WTC11 (cell line): ENCODE results near the gene SELENOI. TPM values are rescaled to one million over a fixed set of nuclear protein-coding genes. Genes with fewer than 3 reads are reported as not detected.

Experiments
- ATAC-seq: fragments of 200-7000 bp; cut with Tn5 transposase; 2 replicates; pipeline ENCODE4 v1.10.0; 2021; ENCODE audit warnings: mild to moderate bottlenecking, moderate library complexity
- CTCF ChIA-PET: fragments of 300-600 bp; sonication (Branson Sonifier 250); formaldehyde crosslinking; loops from one replicate; lab custom pipeline; 2021; ENCODE audit warnings: antibody characterized with exemption; lab: Charles Lee
- POLR2A ChIA-PET: fragments of 350-600 bp; sonication (Branson Sonifier 250); formaldehyde crosslinking; loops from one replicate; lab custom pipeline; 2021; ENCODE audit warnings: antibody characterized with exemption; lab: Charles Lee
- DNase-seq: peaks from one replicate; pipeline ENCODE4 v3.0.0; 2021; ENCODE audit warnings: low spot score
- H3K27ac Mint-ChIP-seq: 2 replicates; pipeline ENCODE4 v1.8.0; 2021; ENCODE audit warnings: mixed read lengths
- H3K27me3 Mint-ChIP-seq: 2 replicates; pipeline ENCODE4 v1.8.0; 2021; ENCODE audit warnings: low read depth, mild to moderate bottlenecking, moderate library complexity, mixed read lengths
- H3K36me3 Mint-ChIP-seq: 2 replicates; pipeline ENCODE4 v1.8.0; 2021; ENCODE audit warnings: mixed read lengths
- H3K4me1 Mint-ChIP-seq: 2 replicates; pipeline ENCODE4 v1.8.0; 2022; ENCODE audit warnings: mixed read lengths
- H3K4me3 Mint-ChIP-seq: 2 replicates; pipeline ENCODE4 v1.8.0; 2021; ENCODE audit warnings: mild to moderate bottlenecking, moderate library complexity, mixed read lengths
- H3K9me3 Mint-ChIP-seq: 2 replicates; pipeline ENCODE4 v1.8.0; 2021; ENCODE audit warnings: mixed read lengths
- AFF4 ChIP-seq: sonication (generic); formaldehyde crosslinking; IDR thresholded peaks from 2 replicates; pipeline ENCODE4 v1.8.1; 2023; ENCODE audit warnings: mild to moderate bottlenecking, missing genetic modification reagents, borderline replicate concordance
- CBFB ChIP-seq: sonication (generic); formaldehyde crosslinking; IDR thresholded peaks from 2 replicates; pipeline ENCODE4 v1.8.1; 2022; ENCODE audit warnings: mild to moderate bottlenecking, low read depth, missing genetic modification reagents
- ESRRA ChIP-seq: sonication (generic); formaldehyde crosslinking; IDR thresholded peaks from 2 replicates; pipeline ENCODE4 v1.8.1; 2022; ENCODE audit warnings: mild to moderate bottlenecking, missing genetic modification reagents, borderline replicate concordance
- FOXK1 ChIP-seq: sonication (generic); formaldehyde crosslinking; IDR thresholded peaks from 2 replicates; pipeline ENCODE4 v1.8.0; 2022; ENCODE audit warnings: mild to moderate bottlenecking, moderate library complexity, missing genetic modification reagents
- GRHL2 ChIP-seq: fragments of 250-450 bp; sonication (Bioruptor Pico); IDR thresholded peaks from 2 replicates; pipeline ENCODE4 v1.8.0; 2022; ENCODE audit warnings: mild to moderate bottlenecking, moderate library complexity; ENCODE audit not compliant: insufficient replicate concordance, severe bottlenecking
- JUN ChIP-seq: sonication (generic); formaldehyde crosslinking; IDR thresholded peaks from 2 replicates; pipeline ENCODE4 v1.8.0; 2023; ENCODE audit warnings: mild to moderate bottlenecking, missing genetic modification reagents
- KAT7 ChIP-seq: sonication (generic); formaldehyde crosslinking; IDR thresholded peaks from 2 replicates; pipeline ENCODE4 v1.8.1; 2023; ENCODE audit warnings: missing genetic modification reagents, mild to moderate bottlenecking, borderline replicate concordance
- MXD4 ChIP-seq: fragments of 250-450 bp; sonication (Bioruptor Pico); IDR thresholded peaks from 2 replicates; pipeline ENCODE4 v1.8.0; 2021; ENCODE audit warnings: mild to moderate bottlenecking, moderate library complexity, borderline replicate concordance
- NR2C2 ChIP-seq: sonication (generic); formaldehyde crosslinking; IDR thresholded peaks from 2 replicates; pipeline ENCODE4 v1.8.0; 2022; ENCODE audit warnings: mild to moderate bottlenecking, missing genetic modification reagents
- OVOL2 ChIP-seq: fragments of 250-450 bp; sonication (Bioruptor Pico); IDR thresholded peaks from 2 replicates; pipeline ENCODE4 v1.9.0; 2021; ENCODE audit warnings: mild to moderate bottlenecking, borderline replicate concordance
- PRDM15 ChIP-seq: sonication (generic); formaldehyde crosslinking; IDR thresholded peaks from 2 replicates; pipeline ENCODE4 v1.8.0; 2022; ENCODE audit warnings: missing genetic modification reagents
- SMAD4 ChIP-seq: sonication (generic); formaldehyde crosslinking; IDR thresholded peaks from 2 replicates; pipeline ENCODE4 v1.8.0; 2022; ENCODE audit warnings: mild to moderate bottlenecking, missing genetic modification reagents
- TEAD1 ChIP-seq: sonication (generic); formaldehyde crosslinking; IDR thresholded peaks from 2 replicates; pipeline ENCODE4 v1.8.0; 2022; ENCODE audit warnings: mild to moderate bottlenecking, missing genetic modification reagents
- USF1 ChIP-seq: sonication (generic); formaldehyde crosslinking; IDR thresholded peaks from 2 replicates; pipeline ENCODE4 v1.8.0; 2022; ENCODE audit warnings: mild to moderate bottlenecking, missing genetic modification reagents
- ZBTB21 ChIP-seq: sonication (generic); formaldehyde crosslinking; IDR thresholded peaks from 2 replicates; pipeline ENCODE4 v1.8.1; 2023; ENCODE audit warnings: mild to moderate bottlenecking, missing genetic modification reagents, borderline replicate concordance
- ZBTB43 ChIP-seq: sonication (generic); formaldehyde crosslinking; IDR thresholded peaks from 2 replicates; pipeline ENCODE4 v1.8.1; 2023; ENCODE audit warnings: mild to moderate bottlenecking, missing genetic modification reagents
- ZNF317 ChIP-seq: sonication (generic); formaldehyde crosslinking; IDR thresholded peaks from 2 replicates; pipeline ENCODE4 v1.8.1; 2023; ENCODE audit warnings: low read depth, mild to moderate bottlenecking, moderate library complexity, missing genetic modification reagents, borderline replicate concordance
- ZNF416 ChIP-seq: fragments of 250-450 bp; sonication (Bioruptor Pico); IDR thresholded peaks from 2 replicates; pipeline ENCODE4 v1.9.0; 2021; ENCODE audit warnings: mild to moderate bottlenecking, inconsistent platforms
- ZNF425 ChIP-seq: fragments of 250-450 bp; sonication (Bioruptor Pico); conservative IDR thresholded peaks from 2 replicates; pipeline ENCODE4 v1.9.0; 2021; ENCODE audit warnings: mild to moderate bottlenecking
- total RNA-seq: library from RNA; stranded (reverse); gene quantifications from 3 replicates; pipeline ENCODE4 v1.2.3, GENCODE V29; 2021
- TF ChIP-seq, protein P1 (sequence below): sonication (generic); formaldehyde crosslinking; IDR thresholded peaks from 2 replicates; pipeline ENCODE4 v1.8.0; 2022; ENCODE audit warnings: mild to moderate bottlenecking, missing genetic modification reagents

The SELENOI gene
- total RNA-seq, 1 experiment from 2014 or later, result 53.1 TPM

GRCh38 chr2:26424221-26424620, 78.3 kb downstream of the SELENOI start:
- POLR2A ChIA-PET, result no interaction called here
- CTCF ChIA-PET, result no interaction called here
- ATAC-seq (no peak), DNase-seq (no peak)
- H3K9me3 Mint-ChIP-seq, result peaks cover 6% of the 10 kb centered on the region
- H3K4me1 Mint-ChIP-seq, result peaks cover 14% of the 10 kb centered on the region
- H3K36me3 Mint-ChIP-seq, result no peaks in the 10 kb centered on the region
- H3K4me3 Mint-ChIP-seq, result no peak overlapping the region
- TF ChIP-seq JUN, result no peak
- TF ChIP-seq MXD4 (CRISPR knock-in tag), result no peak
- no peak for TF ChIP-seq TEAD1
- TF ChIP-seq PRDM15 (CRISPR knock-in tag), result no peak
- no peak for TF ChIP-seq USF1 (CRISPR knock-in tag)
- TF ChIP-seq ZBTB21 (CRISPR knock-in tag), result no peak
- no peak for TF ChIP-seq CBFB (CRISPR knock-in tag)
- TF ChIP-seq NR2C2 (CRISPR knock-in tag), result no peak
- no peak for TF ChIP-seq SMAD4 (CRISPR knock-in tag)
- TF ChIP-seq ZBTB43, result no peak
- TF ChIP-seq AFF4 (CRISPR knock-in tag), result no peak
- TF ChIP-seq ESRRA (CRISPR knock-in tag), result no peak
- TF ChIP-seq ZNF317, result no peak
- no peak for TF ChIP-seq KAT7 (CRISPR knock-in tag)
- TF ChIP-seq OVOL2, result no peak
- TF ChIP-seq ZNF416 (CRISPR knock-in tag), result no peak
- TF ChIP-seq, protein P1, sequence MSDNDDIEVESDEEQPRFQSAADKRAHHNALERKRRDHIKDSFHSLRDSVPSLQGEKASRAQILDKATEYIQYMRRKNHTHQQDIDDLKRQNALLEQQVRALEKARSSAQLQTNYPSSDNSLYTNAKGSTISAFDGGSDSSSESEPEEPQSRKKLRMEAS (CRISPR knock-in tag), result no peak
- no peak for TF ChIP-seq ZNF425
- TF ChIP-seq GRHL2 (CRISPR knock-in tag), result no peak
- no peak for TF ChIP-seq FOXK1 (CRISPR knock-in tag)
- TF ChIP-seq, all 79 proteins: peak for 0
- Mint-ChIP-seq H3K27ac (no peak overlapping the region), H3K27me3 (no peaks in the 10 kb centered on the region; the same call in 1 of the 2 replicates)
